SU-DHL-6 (cell line): Measurements from ENCODE around the gene RGL4.

Source experiments
- H2AFZ ChIP-seq: fragments of 200-600 bp; sonication (generic); 2 replicates; pipeline ENCODE4 v1.6.1; 2014; ENCODE audit warnings: low read depth, mild to moderate bottlenecking, moderate library complexity, mixed read lengths, antibody characterized with exemption, low read length; ENCODE audit not compliant: severe bottlenecking
- H3F3A ChIP-seq: fragments of 200-600 bp; shearing (Covaris generic); 2 replicates; pipeline ENCODE4 v1.6.0; 2016; ENCODE audit warnings: antibody characterized with exemption, mild to moderate bottlenecking; ENCODE audit not compliant: insufficient read depth
- H3K27ac ChIP-seq: fragments of 200-600 bp; sonication (generic); 2 replicates; pipeline ENCODE4 v1.5.1; 2016; ENCODE audit warnings: low read depth, mild to moderate bottlenecking, low read length, moderate library complexity, mixed read lengths
- H3K27me3 ChIP-seq: fragments of 200-600 bp; sonication (generic), shearing (Covaris generic); 2 replicates; pipeline ENCODE4 v1.6.0; 2014; ENCODE audit warnings: mild to moderate bottlenecking, low read length
- H3K36me3 ChIP-seq: fragments of 200-600 bp; sonication (generic); 2 replicates; pipeline ENCODE4 v1.6.1; 2014; ENCODE audit warnings: mild to moderate bottlenecking, low read length, mixed read lengths
- H3K4me2 ChIP-seq: fragments of 300-600, 200-600 bp; shearing (Covaris generic), sonication (generic); 2 replicates; pipeline ENCODE4 v1.6.0; 2014; ENCODE audit warnings: low read length, low read depth, mild to moderate bottlenecking; ENCODE audit not compliant: poor library complexity, severe bottlenecking
- H3K4me3 ChIP-seq: fragments of 200-600 bp; sonication (generic); 2 replicates; pipeline ENCODE4 v1.5.1; 2014; ENCODE audit warnings: antibody characterized with exemption, low read length, mild to moderate bottlenecking, mixed read lengths; ENCODE audit not compliant: insufficient read depth, poor library complexity, severe bottlenecking
- H3K79me2 ChIP-seq: fragments of 200-600 bp; sonication (generic); 2 replicates; pipeline ENCODE4 v1.6.1; 2014; ENCODE audit warnings: mild to moderate bottlenecking, low read length, moderate library complexity; ENCODE audit not compliant: insufficient read depth
- H3K9ac ChIP-seq: fragments of 200-600 bp; sonication (generic); 2 replicates; pipeline ENCODE4 v1.7.0; 2014; ENCODE audit warnings: mild to moderate bottlenecking, low read length
- H3K9me2 ChIP-seq: fragments of 200-600 bp; sonication (generic); replicated peaks from 2 replicates; pipeline ENCODE4 v1.6.1; 2014; ENCODE audit warnings: low read length; ENCODE audit not compliant: insufficient read depth
- H3K9me3 ChIP-seq: fragments of 200-600 bp; sonication (generic); 2 replicates; pipeline ENCODE4 v1.6.1; 2014; ENCODE audit warnings: low read length, mixed read lengths; ENCODE audit not compliant: insufficient read depth
- H4K20me1 ChIP-seq: fragments of 200-600 bp; sonication (generic); 2 replicates; pipeline ENCODE4 v1.6.1; 2014; ENCODE audit warnings: low read depth, mild to moderate bottlenecking, antibody characterized with exemption, low read length, moderate library complexity, mixed read lengths
- CTCF ChIP-seq: fragments of 200-600 bp; sonication (generic); IDR thresholded peaks from one replicate; pipeline ENCODE4 v1.5.1; 2017; ENCODE audit warnings: antibody characterized with exemption, mild to moderate bottlenecking, low read length, moderate library complexity; ENCODE audit not compliant: insufficient read depth, poor library complexity, severe bottlenecking
- EZH2phosphoT487 ChIP-seq: fragments of 200-600 bp; sonication (generic), shearing (Covaris generic); conservative IDR thresholded peaks from 2 replicates; pipeline ENCODE4 v1.6.1; 2018; ENCODE audit warnings: mild to moderate bottlenecking, antibody characterized with exemption, low read length, moderate library complexity, mixed read lengths

The RGL4 gene

GRCh38 chr22:23737696-23738095 lies 46.9 kb downstream of the RGL4 start:
- Histone ChIP-seq H3K27ac (no peak overlapping the region), H4K20me1 (no peaks in the 10 kb centered on the region), H3K9me2 (no peaks in the 10 kb centered on the region), H3K27me3 (no peaks in the 10 kb centered on the region), H3K4me2 (no peak overlapping the region), H2AFZ (no peak overlapping the region), H3K9ac (no peak overlapping the region), H3K79me2 (no peaks in the 10 kb centered on the region), H3K36me3 (no peaks in the 10 kb centered on the region), H3K4me3 (no peak overlapping the region), H3K9me3 (no peaks in the 10 kb centered on the region), H3F3A (0 out of 2 replicates have a peak, but pooled peaks cover 2% of the 10 kb centered on the region)
- TF ChIP-seq EZH2phosphoT487 (no peak), CTCF (no peak)

GRCh38 chr22:23742505-23743264 lies 51.9 kb downstream of the RGL4 start:
- no peaks in the 10 kb centered on the region for H4K20me1 ChIP-seq
- 0 out of 2 replicates have a peak, but pooled peaks cover 2% of the 10 kb centered on the region for H3F3A ChIP-seq
- no peak overlapping the region for H3K4me3 ChIP-seq
- H3K4me2 ChIP-seq, result no peak overlapping the region
- H2AFZ ChIP-seq, result no peak overlapping the region
- no peaks in the 10 kb centered on the region for H3K79me2 ChIP-seq
- TF ChIP-seq EZH2phosphoT487 (no peak), CTCF (no peak)
- no peaks in the 10 kb centered on the region for H3K9me2 ChIP-seq
- no peak overlapping the region for H3K27ac ChIP-seq
- H3K36me3 ChIP-seq, result no peaks in the 10 kb centered on the region
- H3K9ac ChIP-seq, result no peak overlapping the region
- H3K27me3 ChIP-seq, result no peaks in the 10 kb centered on the region
- no peaks in the 10 kb centered on the region for H3K9me3 ChIP-seq

GRCh38 chr22:23743303-23743705 lies 52.5 kb downstream of the RGL4 start:
- Histone ChIP-seq H3K27me3 (no peaks in the 10 kb centered on the region), H2AFZ (no peak overlapping the region), H3K79me2 (no peaks in the 10 kb centered on the region), H3K4me3 (no peak overlapping the region), H3K9ac (no peak overlapping the region), H3K27ac (no peak overlapping the region), H3K9me3 (no peaks in the 10 kb centered on the region), H3K9me2 (no peaks in the 10 kb centered on the region), H3K4me2 (no peak overlapping the region), H4K20me1 (no peaks in the 10 kb centered on the region), H3K36me3 (no peaks in the 10 kb centered on the region), H3F3A (0 out of 2 replicates have a peak, but pooled peaks cover 2% of the 10 kb centered on the region)
- TF ChIP-seq CTCF (no peak), EZH2phosphoT487 (no peak)
